Upper lobe of left lung (tissue), 4 donors: Measurements from ENCODE around the gene ITSN1.

Experiments
- CTCF ChIP-seq, 6 experiments: fragments of 450-650 bp in 4 of 6; fragments of 200-600 bp in 2 of 6; sonication (generic) in 2 of 6; IDR thresholded peaks; one replicate each; pipeline ENCODE4 v1.5.1; 2016 to 2019; ENCODE audit warnings: antibody characterized with exemption in 6 of 6
- EP300 ChIP-seq, 4 donors: sonication (generic); formaldehyde crosslinking; IDR thresholded peaks; one replicate each; pipeline ENCODE4 v1.5.1; 2017; ENCODE audit warnings: antibody characterized with exemption in 4 of 4, control low read depth in 2 of 4
- POLR2A ChIP-seq, 4 donors: fragments of 450-650 bp; IDR thresholded peaks; one replicate each; pipeline ENCODE4 v1.5.1; 2016 to 2017; ENCODE audit warnings: antibody characterized with exemption in 4 of 4, mild to moderate bottlenecking in 2 of 4
- POLR2AphosphoS5 ChIP-seq, 2 donors: sonication (generic); formaldehyde crosslinking; IDR thresholded peaks; one replicate each; pipeline ENCODE4 v1.5.1; 2017; ENCODE audit warnings: antibody characterized with exemption in 2 of 2

DNA sequence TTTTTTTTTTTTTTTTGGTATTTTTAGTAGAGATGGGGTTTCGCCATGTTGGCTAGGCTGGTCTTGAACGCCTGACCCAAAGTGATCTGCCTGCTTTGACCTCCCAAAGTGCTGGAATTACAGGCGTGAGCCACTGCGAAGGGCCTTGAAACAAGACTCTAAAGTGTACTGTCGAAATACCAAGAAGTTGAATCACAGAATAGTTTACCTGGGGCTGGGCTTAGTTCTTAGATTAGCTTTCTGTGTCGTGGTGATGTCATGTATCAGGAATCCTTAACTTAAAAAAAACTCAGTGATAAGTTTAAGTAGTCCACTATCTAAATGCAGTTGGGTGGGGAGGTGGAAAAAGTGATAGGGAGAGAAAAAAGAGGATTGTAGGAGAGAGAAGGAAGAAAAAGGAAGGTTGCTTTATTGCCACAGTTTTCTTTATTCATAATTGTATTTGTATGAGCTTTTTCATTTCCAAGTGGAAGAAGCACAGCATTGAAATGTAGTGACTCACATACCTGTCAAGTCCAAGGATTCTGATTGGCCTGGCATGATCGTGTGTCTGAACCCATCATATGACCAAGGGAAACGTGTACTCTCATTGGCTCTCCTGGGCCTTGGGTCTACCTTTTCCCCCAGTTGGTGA is 13.4 kb downstream of the ITSN1 start:
- TF ChIP-seq POLR2A (IDR thresholded peaks at IDR 0.05) (no peak), CTCF (IDR thresholded peaks at IDR 0.05) (no peak), POLR2AphosphoS5 (IDR thresholded peaks at IDR 0.05) (no peak), EP300 (IDR thresholded peaks at IDR 0.05) (no peak)
